Neuronal stem cell (in vitro differentiated cells): ENCODE results near the gene TBC1D4.

Source experiments
- DNase-seq: peaks from one replicate; pipeline ENCODE4 v3.0.0-alpha.2; 2013; ENCODE audit warnings: low spot score
- H2AFZ ChIP-seq: one replicate; pipeline ENCODE4 v1.6.1; 2013; ENCODE audit warnings: mild to moderate bottlenecking, low read length, inconsistent platforms
- H2AK5ac ChIP-seq: 2 replicates; pipeline ENCODE4 v1.6.1; 2013; ENCODE audit warnings: low read depth, mild to moderate bottlenecking, inconsistent platforms, low read length, moderate library complexity, mixed read lengths
- H2BK120ac ChIP-seq: 2 replicates; pipeline ENCODE4 v1.6.1; 2013; ENCODE audit warnings: low read depth, mild to moderate bottlenecking, inconsistent platforms, low read length, moderate library complexity, mixed read lengths
- H2BK12ac ChIP-seq: one replicate; pipeline ENCODE4 v1.6.1; 2013; ENCODE audit warnings: low read length, inconsistent platforms
- H2BK15ac ChIP-seq: 2 replicates; pipeline ENCODE4 v1.6.1; 2013; ENCODE audit warnings: mild to moderate bottlenecking, low read length, inconsistent platforms, mixed read lengths
- H2BK5ac ChIP-seq: one replicate; pipeline ENCODE4 v1.6.1; 2013; ENCODE audit warnings: inconsistent platforms, mild to moderate bottlenecking, low read length, moderate library complexity
- H3K14ac ChIP-seq: one replicate; pipeline ENCODE4 v1.6.1; 2013; ENCODE audit warnings: low read length, inconsistent platforms
- H3K18ac ChIP-seq: 2 replicates; pipeline ENCODE4 v1.6.1; 2013; ENCODE audit warnings: low read length, inconsistent platforms
- H3K23ac ChIP-seq: 2 replicates; pipeline ENCODE4 v1.6.1; 2013; ENCODE audit warnings: low read depth, mild to moderate bottlenecking, mixed read lengths, low read length, inconsistent platforms; ENCODE audit not compliant: poor library complexity
- H3K27ac ChIP-seq: replicated peaks from 3 replicates; pipeline ENCODE4 v1.5.1; 2013; ENCODE audit warnings: low read length, inconsistent platforms
- H3K27me3 ChIP-seq, 3 experiments: 2 replicates each; pipeline ENCODE4 v1.6.1; 2013; ENCODE audit warnings: low read length in 3 of 3, mild to moderate bottlenecking in 2 of 3, inconsistent platforms in 1 of 3, low read depth in 1 of 3, mixed read lengths in 1 of 3, moderate library complexity in 1 of 3; ENCODE audit not compliant: control insufficient read depth in 3 of 3, insufficient read depth in 3 of 3
- H3K36me3 ChIP-seq, 2 donors: replicated peaks in 1 of 2; 2 replicates each; pipeline ENCODE4 v1.6.1; 2013; ENCODE audit warnings: low read length in 2 of 2; ENCODE audit not compliant: control insufficient read depth in 2 of 2, insufficient read depth in 2 of 2
- H3K4ac ChIP-seq: 2 replicates; pipeline ENCODE4 v1.6.1; 2013; ENCODE audit warnings: inconsistent platforms, mild to moderate bottlenecking, low read length, moderate library complexity
- H3K4me1 ChIP-seq, 2 donors: 1 replicate in 1 of 2; 2 replicates in 1 of 2; pipeline ENCODE4 v1.6.1; 2013; ENCODE audit warnings: low read length in 2 of 2, low read depth in 1 of 2; ENCODE audit not compliant: control insufficient read depth in 2 of 2, insufficient read depth in 1 of 2
- H3K4me2 ChIP-seq: one replicate; pipeline ENCODE4 v1.6.1; 2013; ENCODE audit warnings: mild to moderate bottlenecking, low read length, inconsistent platforms; ENCODE audit not compliant: insufficient read depth, poor library complexity, severe bottlenecking
- H3K4me3 ChIP-seq, 2 donors: 2 replicates each; pipeline ENCODE4 v1.5.1; 2013; ENCODE audit warnings: low read length in 2 of 2, mild to moderate bottlenecking in 2 of 2, inconsistent platforms in 1 of 2, moderate library complexity in 1 of 2
- H3K79me1 ChIP-seq: one replicate; pipeline ENCODE4 v1.6.1; 2013; ENCODE audit warnings: low read depth, mild to moderate bottlenecking, inconsistent platforms, low read length, moderate library complexity
- H3K9ac ChIP-seq: one replicate; pipeline ENCODE4 v1.6.1; 2013; ENCODE audit warnings: mild to moderate bottlenecking, low read depth, low read length, inconsistent platforms; ENCODE audit not compliant: poor library complexity
- H3K9me3 ChIP-seq, 2 donors: replicated peaks in 1 of 2; 2 replicates each; pipeline versions ENCODE3 to v1.6.1; 2013; ENCODE audit warnings: low read length in 2 of 2, mild to moderate bottlenecking in 2 of 2, inconsistent platforms in 1 of 2, low read depth in 1 of 2, mixed read lengths in 1 of 2, moderate library complexity in 1 of 2; ENCODE audit not compliant: control insufficient read depth in 2 of 2, insufficient read depth in 1 of 2
- H4K8ac ChIP-seq: one replicate; pipeline ENCODE4 v1.6.1; 2013; ENCODE audit warnings: low read depth, mild to moderate bottlenecking, inconsistent platforms, low read length, moderate library complexity
- H4K91ac ChIP-seq: one replicate; pipeline ENCODE4 v1.6.1; 2013; ENCODE audit warnings: low read length, low read depth, mild to moderate bottlenecking, inconsistent platforms; ENCODE audit not compliant: poor library complexity
- WGBS, 2 donors: extraction: QIAGEN DNeasy Blood & Tissue Kit; methylation state at CpG; one replicate each; pipeline ENCODE4 v1.1.7; 2013; ENCODE audit warnings: missing lambda C conversion rate in 2 of 2, mixed read lengths in 1 of 2; ENCODE audit not compliant: insufficient read length in 2 of 2, insufficient replicate concordance in 1 of 2; ENCODE audit errors: extremely low coverage in 2 of 2; 5-methylcytosine and 5-hydroxymethylcytosine counted together

The TBC1D4 gene

GRCh38 chr13:75370774-75371173 is 111.2 kb downstream of the TBC1D4 start:
- H2BK120ac ChIP-seq = no peak overlapping the region
- no peak overlapping the region for H2BK5ac ChIP-seq
- H2AFZ ChIP-seq = no peak overlapping the region

GRCh38 chr13:75369981-75370380 is 112.0 kb downstream of the TBC1D4 start:
- no peaks in the 10 kb centered on the region for H3K36me3 ChIP-seq
- H2BK5ac ChIP-seq = no peak overlapping the region
- WGBS, 2 donors = no CpG with 5 or more reads among the region's 3 CpGs
- no peak overlapping the region for H4K91ac ChIP-seq
- H3K9me3 ChIP-seq = no peaks in the 10 kb centered on the region
- H3K4me3 ChIP-seq = no peak overlapping the region
- no peak overlapping the region for H2BK15ac ChIP-seq
- no peak overlapping the region for H3K9ac ChIP-seq
- H3K27me3 ChIP-seq = no peaks in the 10 kb centered on the region
- H2BK12ac ChIP-seq = no peak overlapping the region
- H3K27ac ChIP-seq = no peak overlapping the region
- no peak overlapping the region for H3K23ac ChIP-seq
- H3K4ac ChIP-seq = no peak overlapping the region
- no peaks in the 10 kb centered on the region for H3K79me1 ChIP-seq
- no peak overlapping the region for H2AK5ac ChIP-seq
- no peak overlapping the region for H3K14ac ChIP-seq
- no peak overlapping the region for H2BK120ac ChIP-seq
- H3K4me1 ChIP-seq = peaks cover 5 to 8% of the 10 kb centered on the region in 2 donors
- DNase-seq = no peak
- no peak overlapping the region for H2AFZ ChIP-seq
- no peak overlapping the region for H4K8ac ChIP-seq
- H3K18ac ChIP-seq = no peak overlapping the region
- H3K4me2 ChIP-seq = no peak overlapping the region

More at GRCh38 chr13:75370774-75371173, 111.2 kb downstream of the TBC1D4 start:
- H3K23ac ChIP-seq = no peak overlapping the region
- H3K79me1 ChIP-seq = no peaks in the 10 kb centered on the region
- no CpG with 5 or more reads among the region's 1 CpG for WGBS, 2 donors
- no peaks in the 10 kb centered on the region for H3K9me3 ChIP-seq
- no peak overlapping the region for H2BK15ac ChIP-seq
- H3K4me2 ChIP-seq = no peak overlapping the region
- H3K18ac ChIP-seq = no peak overlapping the region
- no peaks in the 10 kb centered on the region for H3K36me3 ChIP-seq
- peaks cover 5 to 9% of the 10 kb centered on the region in 2 donors for H3K4me1 ChIP-seq
- no peaks in the 10 kb centered on the region for H3K27me3 ChIP-seq
- no peak overlapping the region for H3K9ac ChIP-seq
- H4K91ac ChIP-seq = no peak overlapping the region
- no peak overlapping the region for H2BK12ac ChIP-seq
- no peak overlapping the region for H3K14ac ChIP-seq
- H3K4me3 ChIP-seq = no peak overlapping the region
- H2AK5ac ChIP-seq = no peak overlapping the region
- no peak overlapping the region for H4K8ac ChIP-seq
- DNase-seq = no peak
- H3K4ac ChIP-seq = no peak overlapping the region
- no peak overlapping the region for H3K27ac ChIP-seq

GRCh38 chr13:75368167-75368566 is 113.8 kb downstream of the TBC1D4 start:
- H3K18ac ChIP-seq = no peak overlapping the region
- H4K8ac ChIP-seq = no peak overlapping the region
- H4K91ac ChIP-seq = no peak overlapping the region
- no peaks in the 10 kb centered on the region for H3K79me1 ChIP-seq
- no peak overlapping the region for H3K23ac ChIP-seq
- peaks cover 0 to 4% of the 10 kb centered on the region in 2 donors for H3K4me1 ChIP-seq
- no peak overlapping the region for H3K27ac ChIP-seq
- no peak for DNase-seq
- no peak overlapping the region for H2AFZ ChIP-seq
- no peak overlapping the region for H2BK15ac ChIP-seq
- H3K14ac ChIP-seq = no peak overlapping the region
- WGBS, 2 donors = no CpG with 5 or more reads among the region's 3 CpGs
- no peaks in the 10 kb centered on the region for H3K9me3 ChIP-seq
- no peak overlapping the region for H2BK12ac ChIP-seq
- H3K27me3 ChIP-seq = no peaks in the 10 kb centered on the region
- no peak overlapping the region for H3K9ac ChIP-seq
- H2BK120ac ChIP-seq = no peak overlapping the region
- no peaks in the 10 kb centered on the region for H3K36me3 ChIP-seq
- no peak overlapping the region for H2AK5ac ChIP-seq
- no peak overlapping the region for H3K4ac ChIP-seq
- H3K4me2 ChIP-seq = no peak overlapping the region
- H2BK5ac ChIP-seq = no peak overlapping the region
- no peak overlapping the region for H3K4me3 ChIP-seq

- H2AFZ ChIP-seq = no peak overlapping the region
- no peak overlapping the region for H2BK120ac ChIP-seq
- H3K4ac ChIP-seq = no peak overlapping the region
- no peak overlapping the region for H3K14ac ChIP-seq
- H3K9me3 ChIP-seq = no peaks in the 10 kb centered on the region
- no CpG with 5 or more reads among the region's 3 CpGs for WGBS, 2 donors
- H4K91ac ChIP-seq = no peak overlapping the region
- no peak overlapping the region for H3K4me2 ChIP-seq
- no peak for DNase-seq
- H3K23ac ChIP-seq = no peak overlapping the region
- H3K4me3 ChIP-seq = no peak overlapping the region
- H4K8ac ChIP-seq = no peak overlapping the region
- no peak overlapping the region for H2BK12ac ChIP-seq
- H3K4me1 ChIP-seq = no peaks in the 10 kb centered on the region
- no peak overlapping the region for H3K18ac ChIP-seq
- H3K9ac ChIP-seq = no peak overlapping the region
- no peaks in the 10 kb centered on the region for H3K27me3 ChIP-seq
- no peaks in the 10 kb centered on the region for H3K79me1 ChIP-seq
- no peak overlapping the region for H2BK15ac ChIP-seq
- H3K27ac ChIP-seq = no peak overlapping the region
- no peak overlapping the region for H2BK5ac ChIP-seq
- peaks cover 0 to 1% of the 10 kb centered on the region in 2 donors for H3K36me3 ChIP-seq
- H2AK5ac ChIP-seq = no peak overlapping the region
Measured at GRCh38 chr13:75366380-75367280, 115.3 kb downstream of the TBC1D4 start.
